HG03460 (cell line): ENCODE results near the gene CCDC85A.

Experiments used
- ATAC-seq: cut with Tn5 transposase; IDR thresholded peaks from one replicate; pipeline ENCODE4 v1.9.1; 2021; ENCODE audit not compliant: unreplicated experiment

The CCDC85A gene

DNA sequence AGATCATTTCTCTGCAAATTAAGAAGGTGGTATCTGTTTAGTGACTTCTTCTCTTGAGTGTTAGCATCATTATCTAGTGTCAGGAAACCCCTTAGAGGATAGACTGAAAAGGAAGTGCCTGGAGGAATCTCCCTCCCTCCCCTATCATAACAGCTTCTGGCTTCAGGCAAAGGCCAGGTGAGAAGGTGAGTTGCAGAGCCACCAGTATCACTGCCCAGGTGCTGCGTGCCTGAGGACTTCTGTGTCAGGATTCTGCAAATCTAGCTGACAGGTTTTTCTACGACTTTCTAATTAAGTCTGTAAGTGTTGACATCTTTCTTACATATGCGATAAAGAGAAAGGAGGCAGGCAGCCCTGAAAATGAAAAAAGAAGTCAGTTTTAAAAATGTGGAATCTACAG lies 111.9 kb downstream of the CCDC85A start:
- no peak for ATAC-seq

DNA sequence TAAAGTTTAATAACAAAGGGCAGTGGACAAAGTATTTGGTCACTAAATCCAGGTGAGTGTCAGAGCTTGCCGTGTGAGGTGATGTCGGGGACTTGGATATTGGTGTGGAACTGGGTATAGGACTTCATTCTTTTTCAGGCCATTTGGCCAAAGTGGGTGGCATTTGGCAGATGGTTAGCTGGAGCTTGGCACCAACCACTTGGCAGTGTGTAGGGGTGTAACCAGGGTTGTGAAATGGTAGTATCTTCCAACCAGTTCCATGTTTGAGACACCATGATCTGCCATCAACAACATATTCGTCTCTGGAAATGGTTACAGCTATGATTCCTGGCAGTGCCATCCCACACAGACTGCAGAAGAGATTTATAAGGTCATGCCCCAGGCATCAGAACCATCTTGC lies 113.9 kb downstream of the CCDC85A start:
- no peak for ATAC-seq

DNA sequence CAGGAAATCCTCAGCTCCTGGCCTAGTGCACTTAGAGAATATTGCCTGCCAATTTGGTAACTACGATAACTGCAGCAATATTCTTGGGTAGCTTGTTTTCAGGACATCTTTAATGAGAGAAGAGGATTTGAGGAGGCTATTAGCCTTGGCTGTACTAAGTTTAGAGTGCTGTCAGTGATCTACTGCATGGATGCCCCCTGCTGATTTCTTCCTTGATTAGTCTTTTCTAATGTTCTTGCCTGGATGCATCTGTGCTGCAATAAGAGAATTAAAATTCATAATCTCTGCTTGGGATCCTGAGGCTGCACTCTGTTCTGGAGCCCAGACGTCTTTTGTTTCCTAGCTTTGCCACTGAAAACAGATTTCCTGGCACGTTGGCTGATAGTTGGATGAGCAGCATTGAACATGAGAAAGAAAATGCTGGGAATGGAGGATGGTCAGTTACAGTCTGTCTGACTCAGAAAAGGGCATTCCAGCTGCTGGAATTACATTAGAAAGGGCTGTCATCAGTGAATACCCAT lies 115.4 kb downstream of the CCDC85A start:
- no peak for ATAC-seq

DNA sequence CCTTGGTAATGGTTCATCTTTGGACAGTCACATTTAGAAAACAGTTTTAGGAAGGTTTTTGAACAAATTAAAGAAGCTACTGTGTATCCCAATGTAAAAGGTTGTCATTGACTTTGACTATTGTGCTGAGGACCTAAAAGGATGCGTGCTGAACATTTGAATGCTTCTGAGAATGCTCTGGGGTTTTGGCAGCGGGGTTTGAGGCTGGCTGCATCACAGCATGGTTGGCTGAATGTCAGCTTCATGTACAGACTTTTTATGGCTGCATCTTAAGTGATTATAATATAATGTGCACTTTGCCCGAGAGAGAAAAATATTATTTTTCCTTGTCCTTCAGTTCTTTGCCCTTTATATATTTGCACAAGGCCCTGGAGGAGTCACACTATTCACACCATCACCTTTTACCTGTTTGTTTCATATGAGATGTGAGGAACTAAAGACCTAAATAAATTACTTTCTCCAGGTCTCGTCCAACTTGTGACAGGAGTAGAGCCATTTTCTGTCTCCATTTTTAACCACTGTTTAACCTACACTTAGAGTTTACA lies 125.9 kb downstream of the CCDC85A start:
- no peak for ATAC-seq

DNA sequence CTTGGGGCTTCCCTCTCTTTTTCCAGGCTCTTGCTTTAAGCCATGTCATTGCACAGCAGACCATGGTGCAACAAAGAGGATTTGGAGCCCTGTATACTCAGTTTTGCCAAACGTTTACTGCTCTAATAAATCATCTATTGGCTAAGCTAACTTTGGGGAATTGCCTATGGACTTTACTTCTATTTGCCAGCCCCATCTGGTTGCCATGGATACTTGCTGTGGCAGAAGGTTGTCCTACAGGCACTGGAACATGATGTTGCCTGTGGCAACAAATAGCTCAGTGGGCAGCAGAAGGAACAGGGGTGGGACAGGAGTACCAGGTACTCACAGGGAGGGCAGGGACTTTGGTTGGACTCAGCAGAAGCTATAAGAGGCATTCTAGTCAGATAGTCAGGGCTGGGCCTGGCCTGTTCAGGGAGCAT lies 129.7 kb downstream of the CCDC85A start:
- no peak for ATAC-seq

DNA sequence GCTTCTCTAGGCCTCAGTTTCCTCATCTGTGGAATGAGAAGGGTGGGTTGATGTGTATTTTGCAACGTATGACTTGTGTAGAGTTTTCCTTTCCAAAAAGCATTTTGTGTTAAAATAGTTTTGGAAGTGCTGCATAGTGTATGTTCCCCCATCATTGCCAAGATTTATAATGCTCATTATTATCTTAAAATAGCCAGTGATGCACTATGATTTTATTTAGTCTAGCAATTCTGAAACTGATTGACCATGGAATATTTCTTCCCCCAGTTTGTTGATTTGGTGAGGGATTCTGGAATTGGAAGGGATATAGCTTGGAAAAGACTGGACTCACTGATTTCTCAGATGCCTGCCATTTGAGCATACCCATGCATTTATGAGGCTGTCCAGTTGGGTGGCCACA lies 130.6 kb downstream of the CCDC85A start:
- ATAC-seq = no peak

DNA sequence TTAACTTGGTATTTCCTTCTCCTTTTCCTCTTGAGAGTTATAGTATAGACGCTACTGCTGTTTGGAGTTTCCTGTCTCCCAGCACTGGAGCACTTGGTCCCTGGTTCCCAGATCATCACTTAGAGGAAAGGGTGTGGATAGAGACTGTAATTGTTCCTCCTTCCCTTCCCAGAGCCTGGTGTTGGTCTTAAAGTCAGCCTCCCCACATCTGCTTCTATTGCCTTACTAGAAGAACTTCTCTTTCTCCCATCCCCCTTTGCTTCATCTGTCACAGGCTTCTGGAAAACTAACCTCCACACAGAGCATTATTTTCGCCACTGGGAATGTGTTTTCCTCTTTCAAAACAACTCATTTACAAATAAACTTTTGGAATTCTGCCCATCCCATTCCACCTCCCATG lies 131.0 kb downstream of the CCDC85A start:
- ATAC-seq = no peak

DNA sequence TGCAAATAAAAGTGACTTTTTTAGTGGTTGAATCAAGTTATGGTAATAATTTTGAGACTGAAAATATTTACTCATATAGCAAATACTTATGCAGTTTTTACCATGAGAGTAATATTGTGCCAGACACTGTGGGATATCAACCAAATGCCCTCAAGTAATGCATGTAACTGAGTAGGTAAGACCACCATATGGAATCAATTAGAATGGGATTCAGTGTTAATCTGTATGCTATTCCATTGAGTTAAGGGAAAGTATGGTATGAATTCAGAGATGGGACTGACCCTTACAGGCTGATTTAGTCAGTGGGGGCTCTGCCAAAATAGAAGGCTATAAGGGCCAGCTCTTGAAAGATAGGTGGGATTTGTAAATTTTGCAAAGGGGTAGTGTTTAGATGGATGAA lies 131.6 kb downstream of the CCDC85A start:
- ATAC-seq = no peak

DNA sequence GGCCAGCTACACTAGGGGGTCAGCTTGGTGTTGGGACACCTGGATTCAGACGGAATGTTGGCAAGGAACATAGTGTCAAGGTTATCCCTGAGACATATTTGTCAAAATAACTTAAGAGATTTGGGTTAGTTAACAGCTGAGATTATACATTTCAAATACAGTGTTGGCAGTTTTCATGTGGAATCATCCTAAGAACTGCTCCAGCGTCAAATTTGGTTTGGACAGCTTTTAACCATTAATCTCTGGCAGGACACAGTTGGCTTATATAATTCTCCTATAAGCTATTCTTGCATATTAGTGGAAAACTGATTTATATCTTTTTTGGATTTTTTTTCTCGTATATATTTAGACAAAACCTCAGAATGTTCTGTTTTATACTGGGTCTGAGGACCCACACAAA lies 132.2 kb downstream of the CCDC85A start:
- no peak for ATAC-seq

DNA sequence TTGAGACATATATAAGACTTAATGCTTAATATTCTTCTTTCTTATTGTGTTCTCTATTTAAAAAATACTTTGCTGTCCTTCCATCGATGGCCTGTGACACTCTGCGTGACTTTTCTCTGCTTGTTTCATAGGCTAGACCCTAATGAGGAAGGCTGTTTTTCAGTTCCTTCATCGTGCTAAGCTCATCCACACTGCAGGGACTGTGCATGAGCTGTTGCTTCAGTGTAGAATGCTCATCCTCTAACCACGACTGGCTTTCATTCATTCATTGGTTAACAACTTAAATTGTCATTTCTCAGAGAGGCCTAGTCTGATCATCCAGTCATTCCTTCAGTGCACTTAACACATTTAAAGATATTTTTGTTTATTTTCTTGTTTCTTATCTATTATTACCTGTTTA lies 134.4 kb downstream of the CCDC85A start:
- no peak for ATAC-seq

DNA sequence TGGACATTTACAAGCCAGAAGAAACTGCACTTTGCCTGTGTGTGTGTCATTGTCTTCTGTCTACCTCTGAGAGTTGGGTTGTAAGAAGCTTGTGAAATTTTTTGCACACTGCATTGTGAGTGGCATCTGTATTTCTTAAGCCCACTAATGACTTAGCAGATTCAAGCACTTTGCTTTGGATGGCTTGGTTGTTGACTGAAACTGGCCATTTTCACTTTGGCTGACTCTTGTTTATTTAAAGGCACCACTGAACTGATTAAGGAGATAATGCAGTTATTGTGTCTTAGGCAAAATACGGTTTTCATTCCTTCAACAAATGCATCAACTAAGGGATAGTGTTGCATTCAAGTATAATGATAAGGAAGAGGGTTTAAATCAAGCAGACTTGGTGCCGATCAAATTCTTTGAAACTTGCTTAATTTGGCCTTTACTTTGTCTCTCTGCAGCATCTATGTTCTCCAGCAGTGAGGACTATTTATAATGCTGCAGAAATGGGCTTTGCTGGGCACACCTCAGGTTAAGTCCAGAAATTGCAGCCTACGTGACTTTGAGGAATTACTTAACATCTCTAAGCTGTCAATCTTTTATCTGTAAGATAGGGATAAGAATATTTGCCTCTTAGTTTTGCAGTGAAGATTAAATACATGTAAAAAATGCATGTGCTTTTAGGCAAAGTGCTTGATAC lies 142.0 kb downstream of the CCDC85A start:
- ATAC-seq = no peak

DNA sequence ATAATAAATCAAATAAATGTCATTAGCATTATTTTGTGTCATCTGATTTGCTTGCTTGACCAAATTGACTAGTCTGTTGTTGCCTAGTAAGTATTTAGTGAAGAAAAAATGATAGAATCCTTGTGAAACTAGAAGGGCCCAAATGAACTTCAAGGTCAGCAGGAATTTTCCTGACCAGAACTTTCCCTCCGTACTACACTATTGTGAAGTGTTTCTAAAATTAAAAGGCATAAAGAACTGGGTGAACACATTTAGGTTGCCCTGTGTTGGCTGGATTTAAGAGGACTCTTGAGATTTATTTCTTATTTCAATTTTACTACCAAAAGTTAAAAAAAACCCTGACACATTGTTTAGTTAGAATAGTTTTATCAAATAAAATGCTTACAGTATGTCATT lies 142.6 kb downstream of the CCDC85A start:
- ATAC-seq = no peak

DNA sequence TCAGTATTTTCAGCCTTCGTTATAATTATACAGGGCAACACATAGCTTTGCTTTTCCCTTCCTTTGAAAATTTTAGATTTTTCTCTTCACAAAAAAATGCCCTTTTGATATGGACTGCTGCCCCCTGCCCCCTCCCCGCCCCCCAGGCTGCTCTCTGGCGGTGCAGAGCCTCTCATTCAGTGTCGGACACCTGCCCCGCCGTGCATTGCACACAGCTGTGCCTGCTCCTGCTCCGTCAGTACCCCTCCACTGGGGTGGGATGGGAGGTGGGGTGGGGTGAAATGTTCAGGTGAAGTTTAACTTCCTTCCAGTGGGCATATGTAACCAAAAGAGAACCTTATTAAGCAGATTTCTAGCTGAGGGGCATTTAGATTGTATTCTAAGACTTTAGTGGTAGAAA lies 148.0 kb downstream of the CCDC85A start:
- ATAC-seq = no peak

DNA sequence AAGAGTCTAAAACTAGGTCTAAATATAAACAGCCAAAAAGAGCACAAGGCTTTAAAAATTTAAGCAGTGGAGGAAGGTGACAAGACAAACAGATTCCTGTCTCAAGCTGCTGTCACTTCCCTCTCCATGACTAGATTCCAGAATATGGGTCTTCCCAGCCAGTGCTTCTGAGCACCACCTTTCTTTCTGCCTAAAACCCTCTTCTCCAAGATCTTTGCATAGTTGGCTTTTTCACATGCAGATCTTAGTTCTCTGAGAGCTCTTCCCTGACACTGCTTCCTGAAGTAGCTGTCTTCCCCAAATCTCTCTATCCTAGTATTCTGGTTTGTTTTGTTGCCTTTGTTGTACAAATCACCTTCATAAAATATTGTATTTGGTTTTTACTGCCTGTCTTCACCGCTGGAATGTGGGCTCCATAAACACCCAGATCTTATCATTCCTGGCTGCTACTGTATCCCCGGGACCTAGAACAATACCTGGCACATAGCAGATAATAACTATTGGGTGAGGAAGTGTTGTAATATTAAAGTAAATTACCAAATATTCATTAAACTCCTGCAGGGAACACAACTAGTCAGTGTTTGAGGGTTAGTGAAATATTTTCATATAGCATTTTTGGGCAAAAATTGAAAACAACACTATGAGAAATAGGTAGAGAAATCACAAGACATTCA lies 150.2 kb downstream of the CCDC85A start:
- no peak for ATAC-seq

DNA sequence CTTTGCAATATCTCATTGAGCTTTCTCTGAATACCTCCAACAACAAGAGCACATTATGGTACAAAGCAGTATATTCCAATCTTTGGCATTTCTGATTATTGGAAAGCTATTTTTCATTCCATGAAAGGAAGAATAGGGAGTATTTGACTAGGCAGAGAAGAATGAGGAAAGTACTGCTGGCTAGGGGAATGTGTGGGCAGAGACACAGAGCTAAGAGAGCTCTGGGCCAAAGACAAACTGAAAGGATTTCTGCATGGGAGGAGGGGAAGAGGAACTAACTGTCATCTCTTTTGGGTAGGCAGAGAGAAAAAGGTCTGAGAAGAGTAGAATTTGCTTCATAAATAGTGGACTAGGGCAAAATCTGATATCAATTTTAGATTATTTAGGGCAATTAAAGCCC lies 150.8 kb downstream of the CCDC85A start:
- no peak for ATAC-seq

DNA sequence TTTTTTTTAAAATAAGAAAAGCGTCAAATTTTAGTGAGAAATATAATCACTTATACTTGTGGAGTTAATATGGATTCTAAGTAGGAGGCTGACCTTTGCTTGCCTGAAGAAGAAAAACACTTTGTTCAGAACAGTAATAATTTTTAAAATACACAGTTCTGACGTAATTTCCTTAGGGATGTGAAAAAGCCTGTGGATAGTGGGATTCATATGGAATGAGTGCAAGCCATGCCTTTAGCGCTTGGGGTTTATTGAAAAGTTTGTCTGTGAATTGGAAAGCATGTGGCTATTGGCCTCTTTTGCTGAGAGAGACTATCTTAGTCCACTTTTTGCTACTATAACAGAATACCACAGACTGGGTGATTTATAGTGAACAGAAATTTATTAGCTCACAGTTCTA lies 151.3 kb downstream of the CCDC85A start:
- no peak for ATAC-seq

DNA sequence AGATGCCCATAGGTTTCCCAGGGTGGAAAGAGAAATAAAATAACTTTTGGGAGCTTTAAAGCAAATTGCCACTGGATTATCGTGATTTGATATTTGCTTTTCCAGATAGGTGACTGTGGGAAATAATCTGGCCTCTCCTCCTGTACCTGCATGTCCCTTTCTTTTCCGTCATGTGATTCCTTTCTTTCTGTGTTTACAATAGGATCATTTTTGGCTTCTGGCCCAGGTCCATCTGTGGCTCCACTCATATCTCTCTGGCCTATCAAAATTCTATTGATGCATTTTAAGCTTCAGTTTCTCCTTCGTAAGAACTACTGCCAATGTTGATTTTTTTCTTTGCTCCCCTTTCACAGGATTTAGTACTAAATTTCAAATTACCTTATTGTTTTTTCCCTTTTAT lies 153.6 kb downstream of the CCDC85A start:
- no peak for ATAC-seq

DNA sequence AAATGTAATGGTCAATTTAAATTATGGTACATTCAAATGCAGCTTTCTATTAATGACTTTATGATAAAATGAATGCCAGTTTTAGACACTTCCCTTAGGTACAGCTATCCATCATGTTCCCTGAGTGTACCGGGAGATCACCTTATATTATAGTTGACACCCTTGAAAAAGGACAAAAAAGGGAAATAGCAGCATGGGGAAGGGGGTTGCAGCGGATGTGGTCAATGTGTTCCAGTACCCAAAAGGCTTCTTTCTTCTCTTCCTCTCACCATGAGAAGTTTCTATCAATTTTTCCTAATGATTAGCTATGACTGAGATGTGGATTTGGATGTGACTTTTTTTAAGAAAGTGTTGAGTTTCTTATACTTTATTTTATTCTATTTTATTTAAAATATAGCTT lies 154.4 kb downstream of the CCDC85A start:
- ATAC-seq = no peak

DNA sequence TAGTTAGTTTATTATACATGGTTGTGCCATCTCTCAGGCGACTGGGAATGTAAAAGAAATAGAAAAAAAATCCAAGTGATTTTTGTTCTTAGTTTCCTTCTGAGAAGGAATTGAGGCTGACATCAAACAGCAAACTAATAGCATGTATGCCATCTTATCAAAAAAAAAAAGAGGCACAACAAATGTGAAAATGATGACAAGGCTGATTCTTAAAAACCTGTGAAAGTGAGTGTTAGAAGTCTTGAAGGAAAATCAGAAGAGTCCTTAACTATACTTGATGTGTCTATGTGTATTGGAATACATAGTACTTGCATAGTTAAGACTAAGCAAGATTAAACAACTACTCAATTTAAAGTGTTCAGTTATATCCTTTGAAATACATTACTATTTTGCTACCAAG lies 161.0 kb downstream of the CCDC85A start:
- no peak for ATAC-seq

DNA sequence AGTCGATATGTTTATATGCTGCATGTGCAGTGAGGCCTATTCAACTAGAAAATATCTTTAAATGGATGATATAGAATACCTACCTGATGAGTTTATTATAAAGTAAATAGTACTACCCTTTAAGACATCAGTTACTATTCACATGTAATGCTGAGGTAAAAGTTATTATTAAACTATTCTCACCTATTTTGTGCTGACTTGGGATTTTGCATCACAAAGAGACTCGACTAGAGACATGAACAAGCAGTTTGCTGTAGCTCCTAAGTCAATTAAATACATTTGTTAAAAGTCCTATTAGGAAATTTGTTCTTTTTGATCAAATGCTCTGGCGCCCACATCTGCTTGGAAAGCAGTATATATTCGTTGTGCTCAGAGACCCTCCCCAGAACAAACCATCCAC lies 164.1 kb downstream of the CCDC85A start:
- no peak for ATAC-seq

DNA sequence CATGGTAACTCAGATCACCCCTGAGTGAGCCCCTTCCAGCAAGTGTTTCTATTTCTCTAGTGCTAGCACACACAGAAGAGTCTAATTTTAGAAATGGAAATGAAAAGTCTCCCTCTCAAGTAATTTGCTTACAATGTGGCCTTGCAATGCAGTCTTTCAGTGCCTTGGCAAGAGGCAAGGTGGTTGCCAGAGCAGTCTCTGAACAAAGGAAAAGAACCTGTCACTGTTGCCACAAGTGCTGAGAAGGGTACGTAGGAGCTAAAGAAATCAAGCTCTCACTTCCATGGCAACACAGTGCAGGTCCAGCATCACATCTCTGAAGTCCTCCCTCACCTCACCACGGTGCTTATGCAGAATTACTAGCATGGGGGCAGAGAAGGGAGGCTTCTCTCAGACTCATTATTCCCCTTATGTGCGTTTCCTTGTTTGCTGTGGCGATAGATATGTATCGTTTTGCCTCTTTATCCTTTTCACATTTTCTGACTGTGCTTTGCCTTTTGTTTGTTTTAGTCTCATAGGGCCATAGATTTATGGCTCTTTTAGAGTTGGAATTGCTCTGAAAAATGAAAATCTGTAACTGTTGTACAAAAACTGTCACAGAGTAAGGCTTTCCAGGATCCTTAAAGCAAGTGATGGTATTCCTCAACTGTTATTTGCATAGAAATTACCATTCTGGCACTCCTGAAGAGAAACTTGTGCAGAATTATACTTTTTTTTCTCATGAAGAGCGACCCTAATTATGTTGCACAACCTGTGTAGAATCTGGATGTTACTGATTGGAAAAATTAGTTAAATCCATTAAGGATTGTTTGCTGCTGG lies 164.8 kb downstream of the CCDC85A start:
- ATAC-seq = no peak
